Ascending aorta (tissue), 2 donors: ENCODE results near the gene ZIC4. TPM values are rescaled to one million over a fixed set of nuclear protein-coding genes. Genes with fewer than 3 reads are reported as not detected.

ENCODE experiments used
- DNase-seq, 2 donors: peaks; one replicate each; pipeline ENCODE4 v3.0.0-alpha.2; 2019; ENCODE audit warnings: low spot score in 2 of 2
- H3K27ac ChIP-seq, 2 donors: fragments of 200-600 bp; sonication (generic); one replicate each; pipeline ENCODE4 v1.5.1; 2016 to 2017; ENCODE audit warnings: mild to moderate bottlenecking in 1 of 2
- H3K27me3 ChIP-seq: fragments of 200-600 bp; sonication (generic); one replicate; pipeline ENCODE4 v1.5.1; 2017
- H3K36me3 ChIP-seq, 2 donors: fragments of 200-600 bp; sonication (generic); one replicate each; pipeline ENCODE4 v1.5.1; 2016
- H3K4me1 ChIP-seq, 2 donors: fragments of 200-600 bp; sonication (generic); one replicate each; pipeline ENCODE4 v1.5.1; 2016 to 2017; ENCODE audit warnings: mild to moderate bottlenecking in 1 of 2
- H3K4me3 ChIP-seq, 2 donors: fragments of 200-600 bp; sonication (generic); one replicate each; pipeline ENCODE4 v1.5.1; 2016 to 2017; ENCODE audit warnings: mild to moderate bottlenecking in 1 of 2
- H3K9me3 ChIP-seq, 2 donors: fragments of 200-600 bp; sonication (generic); one replicate each; pipeline ENCODE4 v1.5.1; 2016
- CTCF ChIP-seq, 3 experiments: fragments of 200-600 bp in 2 of 3; fragments of 450-650 bp in 1 of 3; sonication (generic) in 2 of 3; IDR thresholded peaks; one replicate each; pipeline ENCODE4 v1.5.1; 2016 to 2019; ENCODE audit warnings: antibody characterized with exemption in 3 of 3, mild to moderate bottlenecking in 1 of 3, moderate library complexity in 1 of 3
- intact Hi-C: fragments of 100-400 bp; cut with DNase I; formaldehyde crosslinking; loops from one replicate; pipeline ENCODE4 v1.15.1; 2023
- total RNA-seq: library from RNA; depleted of rRNA; stranded (reverse); fragments of >200 nt; gene quantifications from one replicate; pipeline ENCODE4 v1.1.0, GENCODE V29; 2016

Gene ZIC4
- total RNA-seq, 1 donor from 2014 or later, result not detected

GRCh38 chr3:147401421-147401820 is 4.9 kb downstream of the ZIC4 start:
- H3K27me3 ChIP-seq, result peaks cover 13% of the 10 kb centered on the region
- H3K4me3 ChIP-seq, result no peak overlapping the region
- H3K4me1 ChIP-seq, result peaks cover 0 to 4% of the 10 kb centered on the region in 2 donors
- DNase-seq, result no peak
- no peaks in the 10 kb centered on the region for H3K9me3 ChIP-seq
- intact Hi-C loops, result no loop called here
- TF ChIP-seq CTCF (IDR thresholded peaks at IDR 0.05), result no peak
- H3K36me3 ChIP-seq, result no peaks in the 10 kb centered on the region
- H3K27ac ChIP-seq, result no peak overlapping the region

DNA sequence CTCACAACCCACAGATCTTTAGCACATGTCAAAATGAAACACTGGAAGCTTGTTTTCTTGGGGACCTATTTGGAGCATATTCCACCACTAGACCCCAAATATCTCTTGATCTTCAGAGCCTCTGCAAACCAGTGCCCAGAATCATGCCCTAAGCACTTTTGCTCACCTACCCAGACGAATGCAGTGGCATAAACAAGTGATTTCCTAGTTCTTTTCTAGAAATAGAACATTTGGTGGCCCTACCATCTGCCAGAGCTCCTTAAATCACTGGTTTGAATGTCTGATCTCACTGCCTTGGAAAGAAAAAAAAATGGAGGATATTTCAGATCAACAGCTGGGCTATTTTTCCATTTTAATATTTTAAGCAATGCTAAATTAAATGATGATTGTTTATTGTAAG is 5.3 kb downstream of the ZIC4 start:
- TF ChIP-seq CTCF (IDR thresholded peaks at IDR 0.05), result no peak
- DNase-seq, result no peak
- Histone ChIP-seq H3K27me3 (peaks cover 14% of the 10 kb centered on the region), H3K27ac (no peak overlapping the region), H3K36me3 (no peaks in the 10 kb centered on the region), H3K4me3 (no peak overlapping the region), H3K4me1 (peaks cover 0 to 4% of the 10 kb centered on the region in 2 donors), H3K9me3 (no peaks in the 10 kb centered on the region)
- intact Hi-C loops, result no loop called here

- no peak for DNase-seq
- no peak for TF ChIP-seq CTCF (IDR thresholded peaks at IDR 0.05)
- Histone ChIP-seq H3K4me1 (peaks cover 0 to 4% of the 10 kb centered on the region in 2 donors), H3K27me3 (peaks cover 7% of the 10 kb centered on the region), H3K36me3 (no peaks in the 10 kb centered on the region), H3K9me3 (no peaks in the 10 kb centered on the region), H3K27ac (no peak overlapping the region), H3K4me3 (no peak overlapping the region)
- intact Hi-C loops, result no loop called here
Measured at GRCh38 chr3:147400111-147400510, 6.2 kb downstream of the ZIC4 start.

- intact Hi-C loops, result loop anchor here (10.0 kb wide), 1 partner anchor 676 kb away; no protein-coding TSS in a partner anchor
- peaks cover 7% of the 10 kb centered on the region for H3K27me3 ChIP-seq
Measured at GRCh38 chr3:147398813-147399534, 7.4 kb downstream of the ZIC4 start.

More at GRCh38 chr3:147398813-147399534, 7.4 kb downstream of the ZIC4 start:
- H3K27ac ChIP-seq, result no peak overlapping the region
- TF ChIP-seq CTCF (IDR thresholded peaks at IDR 0.05), result no peak
- H3K9me3 ChIP-seq, result no peaks in the 10 kb centered on the region
- H3K4me3 ChIP-seq, result no peak overlapping the region
- H3K36me3 ChIP-seq, result no peaks in the 10 kb centered on the region
- peaks cover 0 to 4% of the 10 kb centered on the region in 2 donors for H3K4me1 ChIP-seq
- no peak for DNase-seq
